Esophagus muscularis mucosa (tissue), 4 donors: ENCODE measurements around the gene MOB3A. TPM values are rescaled to one million over a fixed set of nuclear protein-coding genes. Genes with fewer than 3 reads are reported as not detected.

Experiments used
- DNase-seq: peaks from one replicate; pipeline ENCODE4 v3.0.0-alpha.2; 2017; ENCODE audit errors: extremely low spot score
- H3K27ac ChIP-seq, 4 donors: fragments of 200-600 bp; sonication (generic); replicated peaks in 1 of 4; 1 replicate in 3 of 4; 2 replicates in 1 of 4; pipeline ENCODE4 v1.5.1; 2016 to 2019; ENCODE audit warnings: mild to moderate bottlenecking in 1 of 4
- H3K27me3 ChIP-seq, 4 donors: fragments of 200-600 bp; sonication (generic); one replicate each; pipeline versions ENCODE4 v1.5.1 to v1.6.0; 2016 to 2019
- H3K36me3 ChIP-seq, 4 donors: fragments of 200-600 bp; sonication (generic); one replicate each; pipeline ENCODE4 v1.5.1; 2016 to 2019
- H3K4me1 ChIP-seq, 4 donors: fragments of 200-600 bp; sonication (generic); one replicate each; pipeline ENCODE4 v1.5.1; 2016 to 2019
- H3K4me3 ChIP-seq, 4 donors: fragments of 200-600 bp; sonication (generic); 1 replicate in 2 of 4; 2 replicates in 2 of 4; pipeline ENCODE4 v1.5.1; 2016 to 2019; ENCODE audit warnings: mild to moderate bottlenecking in 4 of 4, moderate library complexity in 1 of 4
- H3K9me3 ChIP-seq, 4 donors: fragments of 200-600 bp; sonication (generic); 1 replicate in 3 of 4; 2 replicates in 1 of 4; pipeline ENCODE4 v1.5.1; 2016 to 2019
- EP300 ChIP-seq: sonication (generic); formaldehyde crosslinking; IDR thresholded peaks from one replicate; pipeline ENCODE4 v1.6.1; 2017; ENCODE audit warnings: antibody characterized with exemption
- POLR2A ChIP-seq: fragments of 450-650 bp; IDR thresholded peaks from one replicate; pipeline ENCODE4 v1.6.1; 2017; ENCODE audit warnings: antibody characterized with exemption, moderate library complexity, mild to moderate bottlenecking, low read depth
- POLR2AphosphoS5 ChIP-seq, 2 donors: sonication (generic); formaldehyde crosslinking; IDR thresholded peaks; one replicate each; pipeline ENCODE4 v1.6.1; 2017; ENCODE audit warnings: antibody characterized with exemption in 2 of 2
- WGBS: methylation state at CpG from one replicate; pipeline ENCODE4 v1.1.5; 2018; 5-methylcytosine and 5-hydroxymethylcytosine counted together
- intact Hi-C: fragments of 100-400 bp; cut with DNase I; formaldehyde crosslinking; loops from one replicate; pipeline ENCODE4 v1.15.1; 2023
- total RNA-seq, 4 donors: library from RNA; depleted of rRNA; stranded (reverse); fragments of >200 nt; gene quantifications; one replicate each; pipeline versions ENCODE4 v1.1.0 to v1.2.1, GENCODE V29; 2016
- TF ChIP-seq, protein P1 (sequence below), 3 experiments: fragments of 200-600 bp in 2 of 3; fragments of 450-650 bp in 1 of 3; sonication (generic) in 2 of 3; IDR thresholded peaks; one replicate each; pipeline ENCODE4 v1.5.1; 2017 to 2019; ENCODE audit warnings: antibody characterized with exemption in 3 of 3, mild to moderate bottlenecking in 2 of 3, moderate library complexity in 1 of 3

The MOB3A gene
- total RNA-seq, 4 donors from 2014 or later: 43.6 to 85.2 (median 56.3) TPM

DNA sequence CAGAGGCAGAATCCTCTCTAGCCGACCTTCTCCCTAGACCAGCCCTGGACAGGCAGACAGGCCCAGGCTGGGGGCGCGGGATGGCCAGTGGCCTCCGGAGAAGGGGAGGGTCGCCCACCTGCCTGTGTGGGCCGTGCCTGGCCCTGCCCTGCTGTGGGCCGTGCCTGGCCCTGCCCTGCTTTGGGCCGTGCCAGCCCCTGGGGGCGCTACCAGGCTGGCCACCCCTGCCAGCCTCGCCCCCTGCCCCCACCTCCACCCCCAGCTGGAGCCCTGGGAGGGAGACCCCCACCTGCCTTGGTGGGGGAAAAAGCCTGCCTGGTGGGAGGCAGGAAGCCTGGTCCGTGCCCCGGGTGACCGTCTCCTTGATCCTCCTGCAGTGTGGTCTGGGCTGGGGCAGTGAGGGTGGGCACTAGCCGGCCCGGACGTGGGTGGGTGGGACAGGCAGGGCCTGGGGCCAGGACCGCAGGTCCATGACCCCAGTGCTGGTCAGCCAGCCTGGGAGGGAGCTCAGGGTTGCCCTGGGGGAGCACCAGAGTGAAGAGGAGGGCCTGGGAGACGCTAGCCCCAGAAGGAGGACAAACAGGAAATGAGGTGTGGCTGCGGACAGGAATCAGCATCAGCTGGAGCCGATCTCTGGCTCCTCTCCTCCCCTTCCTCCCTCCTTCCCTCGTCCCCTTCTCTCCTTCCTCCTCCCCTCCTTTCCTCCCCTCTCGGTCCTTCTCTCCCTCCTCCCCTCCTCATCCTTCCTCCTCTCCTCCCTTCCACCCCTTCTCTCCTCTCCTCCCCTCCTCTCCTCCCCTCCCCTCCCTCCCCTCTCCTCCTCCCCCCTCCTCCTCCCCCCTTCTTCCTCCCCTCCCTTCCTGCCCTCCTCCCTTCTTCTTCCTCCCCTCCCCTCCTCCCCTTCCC lies 39.9 kb downstream of the MOB3A start:
- TF ChIP-seq, protein P1, sequence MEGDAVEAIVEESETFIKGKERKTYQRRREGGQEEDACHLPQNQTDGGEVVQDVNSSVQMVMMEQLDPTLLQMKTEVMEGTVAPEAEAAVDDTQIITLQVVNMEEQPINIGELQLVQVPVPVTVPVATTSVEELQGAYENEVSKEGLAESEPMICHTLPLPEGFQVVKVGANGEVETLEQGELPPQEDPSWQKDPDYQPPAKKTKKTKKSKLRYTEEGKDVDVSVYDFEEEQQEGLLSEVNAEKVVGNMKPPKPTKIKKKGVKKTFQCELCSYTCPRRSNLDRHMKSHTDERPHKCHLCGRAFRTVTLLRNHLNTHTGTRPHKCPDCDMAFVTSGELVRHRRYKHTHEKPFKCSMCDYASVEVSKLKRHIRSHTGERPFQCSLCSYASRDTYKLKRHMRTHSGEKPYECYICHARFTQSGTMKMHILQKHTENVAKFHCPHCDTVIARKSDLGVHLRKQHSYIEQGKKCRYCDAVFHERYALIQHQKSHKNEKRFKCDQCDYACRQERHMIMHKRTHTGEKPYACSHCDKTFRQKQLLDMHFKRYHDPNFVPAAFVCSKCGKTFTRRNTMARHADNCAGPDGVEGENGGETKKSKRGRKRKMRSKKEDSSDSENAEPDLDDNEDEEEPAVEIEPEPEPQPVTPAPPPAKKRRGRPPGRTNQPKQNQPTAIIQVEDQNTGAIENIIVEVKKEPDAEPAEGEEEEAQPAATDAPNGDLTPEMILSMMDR (IDR thresholded peaks at IDR 0.05): no peak
- peak; percentile 65 to 87 for TF ChIP-seq POLR2AphosphoS5 (IDR thresholded peaks at IDR 0.05)
- TF ChIP-seq POLR2A: no peak
- no peak for TF ChIP-seq EP300
- peaks cover 68 to 98% (median 95%) of the 10 kb centered on the region in 4 donors for H3K4me1 ChIP-seq
- H3K9me3 ChIP-seq: no peaks in the 10 kb centered on the region
- H3K27ac ChIP-seq: peak overlapping the region; percentile 99 to 100 (median 100)
- H3K4me3 ChIP-seq: peak overlapping the region; percentile 51 to 60 (median 54)
- DNase-seq: no peak
- intact Hi-C loops: no loop called here
- no peaks in the 10 kb centered on the region for H3K36me3 ChIP-seq
- 9% methylated on average over 10 of the region's 22 CpGs for WGBS
- no peaks in the 10 kb centered on the region for H3K27me3 ChIP-seq

DNA sequence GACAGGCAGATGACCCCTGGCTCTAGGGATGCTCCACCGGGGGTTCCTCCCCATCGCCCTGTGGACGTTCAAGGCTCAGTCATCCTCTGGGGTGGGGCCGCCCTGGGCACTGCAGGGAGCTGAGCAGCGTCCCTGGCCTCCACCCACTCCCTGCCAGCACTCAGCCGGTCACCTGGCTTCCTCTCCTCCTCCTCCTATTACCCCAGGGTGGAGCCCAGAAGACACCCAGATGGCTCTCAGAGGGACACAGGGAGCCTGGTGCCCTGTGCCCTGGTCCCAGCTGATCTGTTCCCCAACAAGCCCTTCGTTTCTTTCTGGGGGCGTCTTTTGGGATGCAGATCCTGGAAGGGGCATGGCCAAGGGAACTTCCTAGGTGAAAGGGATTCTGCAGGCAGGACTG lies 41.4 kb downstream of the MOB3A start:
- 77% methylated on average over 8 of the region's 8 CpGs for WGBS

DNA sequence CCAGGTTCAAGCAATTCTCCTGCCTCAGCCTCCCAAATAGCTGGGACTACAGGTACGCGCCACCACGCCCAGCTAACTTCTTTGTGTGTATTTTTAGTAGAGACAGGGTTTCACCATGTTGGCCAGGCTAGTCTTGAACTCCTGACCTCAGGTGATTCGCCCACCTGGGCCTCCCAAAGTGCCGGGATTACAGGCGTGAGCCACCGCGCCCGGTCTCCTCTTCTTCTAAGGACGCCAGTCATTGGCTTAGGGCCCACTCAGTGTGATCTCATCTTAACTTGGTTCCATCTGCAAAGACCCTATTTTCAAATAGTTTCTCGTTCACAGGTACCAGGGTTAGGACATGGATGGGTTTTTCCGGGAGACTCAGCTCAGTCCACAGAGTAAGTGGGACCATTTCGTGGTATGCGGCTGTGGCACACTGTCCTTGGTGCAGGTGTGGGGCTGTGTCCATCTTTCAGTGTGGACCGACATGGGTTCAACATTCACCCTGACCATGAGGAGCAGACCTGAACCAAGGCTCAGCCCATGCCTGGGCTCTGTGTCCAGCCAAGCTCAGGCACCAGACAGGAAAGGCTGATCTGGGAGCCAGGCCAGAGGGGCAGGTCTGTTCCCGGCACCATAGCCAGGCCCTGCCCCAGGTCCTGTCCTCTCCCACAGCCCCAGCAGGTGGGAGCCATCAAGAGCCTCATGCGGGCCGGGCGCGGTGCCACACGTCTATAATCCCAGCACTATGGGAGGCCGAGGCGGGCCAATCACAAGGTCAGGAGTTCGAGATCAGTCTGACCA lies 42.3 kb downstream of the MOB3A start:
- Histone ChIP-seq H3K27me3 (no peaks in the 10 kb centered on the region), H3K9me3 (no peaks in the 10 kb centered on the region), H3K4me3 (no peak overlapping the region), H3K4me1 (peaks cover 53 to 88% (median 81%) of the 10 kb centered on the region in 4 donors), H3K36me3 (peaks cover 0 to 5% (median 1%) of the 10 kb centered on the region in 4 donors), H3K27ac (peak overlapping the region; percentile 48 to 100 (median 100))
- intact Hi-C loops: no loop called here
- TF ChIP-seq, protein P1 (IDR thresholded peaks at IDR 0.05): no peak
- TF ChIP-seq POLR2AphosphoS5 (IDR thresholded peaks at IDR 0.05): peak; percentile 81 to 90
- 82% methylated on average over 17 of the region's 24 CpGs for WGBS
- DNase-seq: no peak

More for the DNA sequence above, 41.4 kb downstream of the MOB3A start:
- Histone ChIP-seq H3K36me3 (no peaks in the 10 kb centered on the region), H3K9me3 (no peaks in the 10 kb centered on the region), H3K4me1 (peaks cover 56 to 88% (median 82%) of the 10 kb centered on the region in 4 donors), H3K27ac (peak overlapping the region; percentile 48 to 100 (median 100)), H3K4me3 (no peak overlapping the region), H3K27me3 (no peaks in the 10 kb centered on the region)
- intact Hi-C loops: no loop called here
- TF ChIP-seq, protein P1 (IDR thresholded peaks at IDR 0.05): no peak
- TF ChIP-seq POLR2A: no peak
- DNase-seq: no peak

DNA sequence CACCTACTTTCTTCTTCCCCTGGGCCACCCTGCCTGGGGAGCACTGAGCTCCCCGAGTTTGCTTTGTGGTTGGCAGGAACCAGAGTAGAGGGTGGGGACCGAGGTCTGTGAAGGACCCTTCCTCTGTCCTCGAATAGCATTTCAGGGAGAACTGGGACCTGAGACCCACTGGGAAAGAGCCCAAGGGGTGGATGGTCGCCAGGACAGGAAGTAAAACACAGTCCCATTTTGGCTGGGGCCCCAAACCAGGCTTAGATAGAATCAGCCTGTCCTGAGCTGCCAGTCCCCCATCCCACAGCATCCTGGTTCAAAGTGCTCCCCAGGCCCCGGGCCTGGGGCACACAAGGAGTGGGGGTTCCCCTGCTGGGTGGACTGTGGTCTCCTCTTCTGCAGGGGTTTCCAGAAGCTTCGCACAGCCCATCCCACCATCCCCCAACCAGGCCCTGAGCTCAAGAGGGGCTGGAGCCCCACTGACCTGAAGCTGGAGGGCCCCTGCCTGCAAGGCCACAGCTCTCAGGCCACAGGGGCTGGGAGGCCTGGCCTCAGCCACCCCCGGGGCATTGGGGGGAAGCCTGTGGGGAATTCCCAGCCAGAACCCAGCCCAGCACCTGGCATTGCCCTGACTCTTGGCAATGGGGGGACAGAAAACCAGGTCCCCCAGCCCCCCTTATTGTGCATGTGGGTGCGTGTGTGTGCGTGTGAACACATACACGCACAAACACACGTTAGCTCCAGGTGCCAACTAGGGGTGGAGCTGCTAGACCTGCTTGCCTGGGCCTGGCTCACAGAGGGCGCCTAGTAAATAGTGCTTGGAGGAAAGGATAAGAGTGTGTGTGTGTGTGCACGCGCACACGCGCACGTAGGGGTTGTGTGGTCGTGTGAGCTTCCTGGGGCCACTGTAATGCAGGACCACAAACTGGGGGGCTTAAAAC lies 44.1 kb downstream of the MOB3A start:
- Histone ChIP-seq H3K36me3 (peaks cover 0 to 22% (median 10%) of the 10 kb centered on the region in 4 donors), H3K4me3 (peak overlapping the region; percentile 87 to 100 (median 97)), H3K27me3 (no peaks in the 10 kb centered on the region), H3K27ac (peak overlapping the region; percentile 99 to 100 (median 100)), H3K4me1 (peaks cover 65 to 88% (median 83%) of the 10 kb centered on the region in 4 donors), H3K9me3 (no peaks in the 10 kb centered on the region)
- TF ChIP-seq POLR2AphosphoS5 (IDR thresholded peaks at IDR 0.05): no peak
- TF ChIP-seq, protein P1 (IDR thresholded peaks at IDR 0.05): no peak
- TF ChIP-seq POLR2A: no peak
- no peak for TF ChIP-seq EP300
- WGBS: 65% methylated on average over 16 of the region's 18 CpGs
- intact Hi-C loops: no loop called here
- no peak for DNase-seq
